NCI-H1092 (cell line): ENCODE data around the gene GRID1.
"Not testable (repeated sequence)": the region's sequence is repeated elsewhere in the genome, so short reads cannot be mapped to it uniquely, and the experiment has no call there.

ENCODE experiments used
- DNase-seq: peaks from one replicate; lab custom pipeline; 2025; lab: John Stamatoyannopoulos, UW

Gene GRID1

DNA sequence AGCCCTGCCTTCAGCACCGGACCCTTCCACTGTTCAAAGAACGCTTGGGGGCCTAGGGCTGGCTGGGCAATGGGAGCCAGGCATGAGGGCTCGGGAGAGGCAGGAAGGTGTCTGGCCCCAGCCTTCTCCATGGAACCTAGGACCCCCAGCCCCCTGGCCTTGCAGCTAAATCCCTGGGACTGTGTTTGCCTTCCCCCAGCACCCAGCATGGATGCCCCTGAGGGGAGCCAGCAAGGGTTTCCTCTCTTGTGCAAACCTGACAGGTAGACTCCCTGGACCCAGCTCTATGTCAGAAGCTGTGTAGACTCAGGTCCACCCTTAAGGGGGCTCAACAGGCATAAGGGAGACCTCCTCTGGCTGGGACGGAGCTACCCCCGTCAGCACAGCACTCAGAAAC, 288.0 kb downstream of the GRID1 start:
- no peak for DNase-seq

DNA sequence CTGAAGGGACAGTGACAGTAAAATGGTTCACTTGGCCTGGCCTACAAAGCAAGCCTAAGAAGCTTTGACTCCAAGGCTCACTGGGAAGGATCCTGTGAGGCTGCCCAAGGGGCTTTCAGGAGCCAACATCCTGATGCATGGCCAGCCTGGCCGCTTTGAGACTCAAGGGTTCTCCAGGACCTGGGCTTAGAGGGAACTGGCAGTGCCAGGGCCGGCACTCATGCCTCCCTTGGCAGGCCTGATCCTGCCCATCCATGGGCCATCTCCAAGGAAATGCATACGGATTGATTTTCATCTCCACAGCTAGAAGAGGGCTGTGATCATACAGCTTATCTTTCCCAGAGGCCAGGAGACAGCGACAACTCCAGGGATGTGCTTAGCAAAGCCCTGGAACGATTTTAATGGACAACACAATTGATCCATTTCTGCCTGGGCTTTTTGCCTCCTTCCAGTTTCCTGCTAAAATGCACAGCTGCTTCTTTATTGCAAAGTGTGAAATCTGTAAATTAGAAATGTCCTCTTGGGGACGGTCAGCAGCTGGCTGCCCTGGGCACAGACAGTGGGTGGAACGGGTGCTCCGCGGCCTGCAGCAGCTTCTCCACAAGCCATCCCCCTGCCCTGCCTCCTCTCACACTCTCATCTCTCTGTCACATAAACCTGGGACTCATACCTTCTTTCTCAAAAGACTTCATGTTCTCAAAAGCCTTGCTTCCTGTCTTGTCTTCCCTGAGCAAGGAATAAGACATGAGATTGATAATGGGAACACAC, 288.5 kb downstream of the GRID1 start:
- no peak for DNase-seq

DNA sequence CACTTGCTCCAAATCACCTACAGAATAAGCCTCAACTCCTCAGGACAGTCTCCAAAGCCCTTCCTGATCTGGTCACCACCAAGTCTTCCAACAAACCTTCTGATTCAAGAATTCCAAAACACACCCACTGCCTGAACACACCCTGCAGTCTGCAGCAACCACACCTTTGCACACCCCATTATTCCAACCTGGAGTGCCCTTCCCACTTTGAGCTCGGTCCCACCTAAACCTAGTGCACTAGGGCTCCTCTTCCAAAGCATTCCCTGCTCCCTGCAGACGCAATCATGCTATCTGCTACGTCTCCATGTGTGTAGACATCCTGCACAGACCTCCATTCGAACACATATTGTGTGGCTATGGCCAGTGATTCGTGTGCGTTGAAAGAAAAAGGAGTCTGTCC, 289.3 kb downstream of the GRID1 start:
- DNase-seq: no peak

DNA sequence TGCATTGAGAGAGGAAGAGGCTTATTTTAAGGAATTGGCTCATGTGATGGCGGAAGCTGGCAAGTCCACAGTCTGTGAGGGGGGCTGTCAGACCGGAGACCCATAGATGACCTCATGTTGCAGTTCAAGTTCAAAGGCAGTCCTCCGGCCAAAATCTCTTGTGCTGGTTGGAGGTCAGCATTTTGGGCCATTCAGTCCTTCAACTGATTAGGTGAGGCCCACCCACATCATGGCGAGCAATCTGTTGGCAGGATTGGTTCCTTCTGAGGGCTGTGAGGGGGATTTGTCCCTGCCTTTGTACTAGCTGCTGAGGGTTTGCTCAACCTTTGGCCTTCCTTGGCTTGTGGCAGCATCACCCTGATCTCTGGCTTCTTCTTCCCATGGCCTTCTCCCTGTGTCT, 290.1 kb downstream of the GRID1 start:
- not testable (repeated sequence) for DNase-seq

DNA sequence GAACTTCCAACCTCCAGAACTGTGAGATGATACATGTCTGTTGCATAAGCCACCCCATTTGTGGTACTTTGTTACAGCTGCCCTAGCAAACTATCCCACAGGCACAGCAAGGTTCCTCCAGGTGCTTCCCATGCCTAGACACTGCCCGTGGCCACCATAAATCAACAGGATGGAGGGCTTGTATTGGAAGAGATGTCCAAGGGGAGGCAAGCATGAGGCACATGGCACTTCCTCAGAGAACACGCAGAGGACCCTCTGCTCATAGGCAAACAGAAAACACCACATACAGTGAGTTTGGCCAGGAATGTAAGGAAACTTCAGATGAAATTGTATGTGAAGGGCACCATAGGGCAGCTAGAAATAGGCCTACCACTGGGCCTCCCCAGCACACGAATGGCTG, 291.1 kb downstream of the GRID1 start:
- DNase-seq: no peak

DNA sequence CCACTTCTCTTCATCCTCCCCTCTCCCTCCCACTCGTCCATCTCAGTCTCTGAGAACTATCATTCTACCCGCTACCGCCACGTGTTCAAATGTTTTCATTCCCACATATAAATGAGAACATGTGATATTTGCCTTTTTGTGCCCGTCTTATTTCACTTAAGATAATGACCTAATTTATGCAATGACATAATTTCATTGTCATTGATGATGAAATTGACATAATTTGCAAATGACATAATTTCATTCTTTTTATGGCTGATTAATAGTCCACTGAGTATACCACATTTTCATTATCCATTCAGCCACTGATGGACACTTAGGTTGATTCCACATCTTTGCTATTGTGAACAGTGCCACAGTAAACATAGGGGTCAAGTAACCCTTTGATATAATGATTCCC, 292.3 kb downstream of the GRID1 start:
- no peak for DNase-seq

DNA sequence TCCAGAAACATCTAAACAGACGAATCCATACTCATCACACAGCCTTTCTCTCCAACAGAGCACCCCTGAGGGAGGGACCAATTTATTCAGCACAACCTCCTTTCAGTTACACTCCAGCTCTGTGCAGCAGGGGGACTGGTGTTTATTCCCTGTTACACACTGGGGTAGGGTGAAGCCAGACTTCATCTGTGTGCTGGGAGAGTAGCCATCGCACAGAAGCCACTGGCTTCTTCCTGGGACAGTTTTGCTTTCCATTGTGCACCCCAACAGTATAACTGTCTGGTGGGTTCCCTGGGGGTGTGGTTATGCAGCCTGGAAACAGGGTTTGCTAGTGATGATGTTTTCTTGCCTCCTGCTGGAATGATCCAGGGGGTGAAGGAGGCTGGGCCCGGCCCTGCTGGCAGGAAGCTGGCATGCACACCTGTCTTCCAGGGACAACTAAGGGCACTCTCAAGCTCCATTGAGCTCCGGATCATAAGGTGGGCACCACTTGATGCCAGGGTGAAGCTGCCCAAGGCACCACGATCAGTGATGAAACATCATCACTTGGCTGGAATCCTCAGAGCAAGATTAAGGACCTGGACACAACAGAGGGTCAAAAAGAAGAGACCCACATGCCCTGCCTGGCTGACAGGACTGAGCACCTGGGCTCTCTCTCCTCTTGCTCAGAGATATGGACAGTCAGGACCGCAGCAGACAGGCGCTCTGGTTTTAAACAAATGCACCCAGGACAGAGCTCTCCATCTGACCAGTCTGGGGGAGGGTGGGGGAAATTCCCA, 293.2 kb downstream of the GRID1 start:
- DNase-seq: no peak

DNA sequence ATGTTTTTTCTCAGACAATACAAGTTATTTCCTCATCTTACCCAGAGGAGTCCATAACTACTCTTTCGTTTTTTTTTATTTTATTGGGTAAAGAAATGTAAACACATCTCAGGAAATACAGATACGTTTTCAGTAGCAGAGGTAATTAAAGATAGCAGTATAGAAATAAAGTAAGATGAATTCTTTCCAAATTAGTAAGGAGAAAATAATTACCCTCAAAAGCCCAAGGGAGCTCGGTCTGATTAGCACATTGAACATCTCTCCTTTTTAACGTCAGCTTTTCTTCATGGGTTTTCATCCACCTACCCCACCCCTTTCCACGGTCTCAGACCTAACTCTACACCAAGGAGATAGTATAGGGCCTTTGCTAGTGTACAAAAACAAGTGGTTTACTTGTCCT, 294.2 kb downstream of the GRID1 start:
- no peak for DNase-seq

DNA sequence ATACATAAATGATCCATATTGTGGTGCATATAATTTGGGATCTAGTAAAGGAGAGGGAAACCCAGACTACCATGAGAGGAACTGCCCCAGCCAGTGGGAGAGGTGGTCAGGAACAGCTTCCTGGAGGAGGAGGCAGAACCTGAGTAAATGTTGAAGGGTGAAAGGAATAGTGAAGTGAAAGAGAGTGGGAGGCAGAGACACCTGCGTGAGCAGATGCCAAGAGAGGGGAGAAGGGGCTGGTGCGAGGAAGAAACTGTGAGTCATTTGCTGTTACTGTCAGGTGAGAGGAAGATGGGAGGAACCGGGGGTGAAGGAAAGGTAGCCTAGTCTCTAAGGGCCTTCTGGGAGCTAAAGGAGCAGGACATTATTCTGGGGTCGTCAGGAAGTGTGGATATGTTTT, 294.8 kb downstream of the GRID1 start:
- no peak for DNase-seq

DNA sequence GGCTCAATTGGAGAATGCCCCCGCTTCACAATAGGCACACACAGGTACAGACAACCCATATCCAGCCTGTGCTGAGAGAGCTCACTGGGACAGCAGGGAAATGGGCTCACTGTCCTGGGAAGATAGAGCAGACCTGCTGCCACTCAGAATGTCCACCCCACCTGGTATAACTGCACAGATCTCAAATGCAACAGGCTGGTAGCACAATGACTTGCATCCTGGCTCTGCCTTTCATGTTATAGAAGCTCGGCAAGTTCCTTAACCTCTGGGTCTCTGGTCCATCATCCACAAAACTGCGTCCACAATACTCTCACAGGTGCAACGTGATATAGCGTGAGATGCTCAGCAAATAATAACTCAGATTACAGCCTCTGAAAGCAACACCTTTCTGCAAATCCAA, 295.4 kb downstream of the GRID1 start:
- DNase-seq: no peak

DNA sequence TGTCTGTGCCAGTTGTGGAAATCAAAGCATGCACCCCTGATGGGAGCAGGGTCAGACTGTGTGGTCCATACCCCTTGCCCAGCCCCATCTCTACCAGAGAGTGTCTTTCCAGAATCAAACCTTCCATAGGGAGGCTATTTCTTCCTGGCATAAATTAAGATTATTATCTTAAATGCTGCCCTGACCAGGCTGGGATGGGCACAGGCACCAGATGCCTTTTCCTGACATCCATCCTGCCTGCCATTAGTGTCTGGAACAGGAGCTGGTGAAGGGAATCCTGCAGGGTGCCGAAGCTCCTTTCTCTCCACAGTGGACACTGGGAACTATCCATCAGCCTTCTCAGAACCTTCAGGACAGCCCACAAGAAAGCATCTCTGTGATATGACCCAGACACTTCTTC, 296.3 kb downstream of the GRID1 start:
- no peak for DNase-seq

DNA sequence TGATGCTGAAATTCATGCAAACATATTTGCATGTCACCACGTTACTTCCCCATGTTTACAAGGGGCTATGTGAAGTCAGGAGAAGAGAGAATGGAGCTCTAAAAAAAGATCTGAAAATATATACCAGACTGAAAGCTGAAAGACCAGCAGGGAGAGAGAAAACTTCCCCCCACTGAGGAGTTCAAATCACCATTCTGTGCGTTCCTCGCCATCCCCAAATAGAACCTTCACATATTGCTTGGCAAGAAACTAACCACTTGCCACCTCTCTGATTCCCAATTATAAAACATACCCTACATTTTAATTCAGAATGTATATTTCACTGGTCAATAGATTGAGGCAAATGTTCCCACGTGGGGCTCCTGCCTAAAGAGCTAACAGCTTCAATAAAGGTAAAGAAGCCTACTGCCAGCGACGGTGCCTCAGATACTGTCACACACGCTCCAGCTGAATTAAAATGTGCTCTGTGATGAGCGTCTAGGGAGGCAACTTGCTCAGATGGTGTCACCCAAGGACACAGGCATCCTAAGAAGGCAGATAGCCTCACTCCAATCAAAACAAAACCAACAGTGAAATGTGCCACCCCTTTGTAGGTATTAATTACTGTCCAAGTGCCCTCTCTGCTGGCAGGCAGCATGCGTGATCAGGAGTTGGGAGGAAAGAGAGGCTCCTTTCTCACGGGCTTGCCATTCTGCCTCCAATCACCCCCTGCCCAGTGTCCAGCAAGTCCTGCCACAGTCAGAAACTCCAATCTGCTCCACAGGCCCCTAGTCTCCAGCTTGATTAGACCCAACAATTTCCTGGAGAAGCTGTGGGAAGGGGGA, 298.2 kb downstream of the GRID1 start:
- DNase-seq: no peak

DNA sequence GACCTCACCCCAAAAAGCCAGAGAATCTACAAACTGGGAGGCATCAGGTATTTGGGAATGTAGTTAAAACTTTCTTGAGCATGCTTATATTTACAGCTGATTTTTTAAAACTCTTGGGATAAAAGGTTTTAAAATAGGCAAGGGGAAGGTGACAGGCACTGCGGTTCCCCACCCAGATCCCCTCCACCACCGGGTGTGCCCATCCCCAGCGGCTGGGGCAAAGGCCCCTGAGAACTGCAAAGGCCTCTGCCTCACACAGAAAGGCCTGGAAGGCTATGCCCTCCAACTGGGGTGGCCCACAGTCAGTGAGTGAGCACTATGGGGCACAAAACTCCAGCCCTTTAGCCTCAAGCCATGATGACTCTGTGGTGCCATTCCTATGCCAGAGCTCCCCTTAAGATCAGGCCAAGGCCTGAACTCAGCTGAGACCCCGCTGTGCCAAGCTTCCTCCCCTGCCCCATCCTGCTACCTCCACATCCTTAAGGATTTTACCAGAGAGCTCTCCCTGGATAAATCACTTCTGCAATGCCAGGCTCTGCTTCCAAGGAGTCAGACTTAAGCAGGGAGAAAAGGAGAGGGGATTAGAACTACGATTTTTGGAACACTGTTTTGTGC, 299.1 kb downstream of the GRID1 start:
- no peak for DNase-seq

DNA sequence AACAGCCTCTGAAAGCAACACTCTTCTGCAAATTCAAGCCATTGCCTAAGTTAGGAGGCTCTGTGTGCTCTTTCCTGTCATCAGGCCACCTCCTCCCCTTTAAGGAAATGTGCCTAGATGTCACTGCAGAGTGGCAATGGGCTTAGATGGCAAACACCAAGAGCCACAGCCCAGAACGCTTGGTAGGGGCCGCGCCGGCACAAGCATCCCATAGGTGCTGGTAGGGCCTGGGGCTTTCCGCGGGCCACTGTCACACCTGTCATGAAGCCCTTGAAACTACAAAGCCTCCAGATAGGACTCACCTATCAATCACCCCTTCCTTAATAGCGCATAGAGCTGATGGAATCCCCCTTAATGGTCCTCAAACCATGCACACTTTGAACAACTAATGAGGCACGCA, 299.9 kb downstream of the GRID1 start:
- DNase-seq: no peak

DNA sequence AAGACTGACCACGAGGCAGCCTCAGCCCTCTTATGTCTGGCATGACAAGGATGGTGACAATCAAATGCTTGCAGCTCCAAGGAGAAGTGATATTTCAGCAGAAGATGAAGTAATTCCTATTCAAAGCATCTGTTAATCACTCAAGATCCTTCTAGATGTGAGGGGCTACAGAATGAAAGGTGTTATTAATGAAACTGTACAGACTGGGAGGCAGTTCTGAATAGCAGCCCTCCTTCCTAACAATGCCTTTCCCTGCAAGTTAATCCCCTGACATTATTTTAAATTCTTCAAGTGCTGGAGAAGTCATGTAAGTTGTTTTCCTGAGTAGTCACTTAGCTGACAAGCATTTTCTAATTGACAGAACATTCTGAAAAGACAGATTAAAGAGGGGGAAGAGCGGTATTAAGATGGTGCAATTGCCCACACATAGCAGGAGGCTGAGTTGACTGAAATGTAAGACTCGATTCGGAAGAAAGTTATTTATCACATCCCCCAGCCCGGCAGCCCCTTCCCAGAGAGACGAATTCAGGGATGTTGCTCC, 300.8 kb downstream of the GRID1 start:
- DNase-seq: no peak

DNA sequence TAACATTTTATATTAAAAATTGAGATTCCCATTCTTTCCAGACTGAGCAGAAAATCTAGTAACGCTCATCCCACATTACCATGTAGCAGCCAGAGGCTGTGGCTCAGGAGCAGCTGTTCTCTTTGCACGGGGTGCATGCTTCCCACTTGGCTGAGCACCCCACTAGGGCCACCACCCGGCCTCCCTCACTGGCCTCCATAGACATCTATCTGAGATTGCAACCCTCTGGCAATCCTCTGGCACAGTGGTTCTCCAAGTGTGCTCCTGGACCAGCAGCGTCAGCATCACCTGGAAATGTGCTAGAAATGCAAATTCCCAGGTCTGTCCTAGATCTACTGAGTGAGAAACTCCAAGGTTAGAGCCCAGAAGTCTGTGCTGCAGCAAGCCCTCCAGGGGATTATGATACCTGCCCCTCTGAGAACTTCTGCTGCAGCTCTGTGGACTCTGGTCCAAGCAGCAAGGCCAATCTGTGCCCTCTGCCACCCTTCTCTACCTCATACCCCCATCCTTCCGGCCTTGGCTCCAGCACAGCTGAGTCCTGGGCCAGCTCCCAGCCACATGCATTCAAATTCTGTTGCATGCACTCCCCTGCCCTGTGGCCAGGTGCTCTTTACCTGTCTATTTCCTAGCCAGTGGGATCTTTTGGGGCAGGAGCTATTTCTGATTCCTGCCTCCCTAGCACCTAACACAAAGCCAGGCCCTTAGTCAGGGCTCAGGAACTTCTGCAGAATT, 301.5 kb downstream of the GRID1 start:
- DNase-seq: no peak

DNA sequence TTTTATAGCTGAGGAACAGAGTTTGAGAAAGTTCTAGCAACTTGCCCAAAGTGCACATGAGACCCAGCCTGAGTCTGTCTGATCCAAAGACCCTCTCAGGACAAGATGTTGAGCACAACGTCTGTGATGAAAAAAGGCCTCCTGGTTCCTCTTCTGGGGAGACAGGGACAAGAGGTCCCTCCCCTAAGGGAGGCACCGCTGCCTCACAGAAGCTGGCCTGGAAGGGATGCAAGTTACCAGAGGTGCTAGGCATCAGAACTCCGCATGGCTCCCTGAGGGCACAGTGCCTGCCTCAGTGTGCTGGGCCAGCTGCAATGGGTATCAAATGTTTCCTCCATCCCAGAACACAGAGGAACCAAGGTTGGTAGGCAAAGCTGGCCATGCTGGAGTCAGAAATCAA, 302.4 kb downstream of the GRID1 start:
- DNase-seq: no peak

DNA sequence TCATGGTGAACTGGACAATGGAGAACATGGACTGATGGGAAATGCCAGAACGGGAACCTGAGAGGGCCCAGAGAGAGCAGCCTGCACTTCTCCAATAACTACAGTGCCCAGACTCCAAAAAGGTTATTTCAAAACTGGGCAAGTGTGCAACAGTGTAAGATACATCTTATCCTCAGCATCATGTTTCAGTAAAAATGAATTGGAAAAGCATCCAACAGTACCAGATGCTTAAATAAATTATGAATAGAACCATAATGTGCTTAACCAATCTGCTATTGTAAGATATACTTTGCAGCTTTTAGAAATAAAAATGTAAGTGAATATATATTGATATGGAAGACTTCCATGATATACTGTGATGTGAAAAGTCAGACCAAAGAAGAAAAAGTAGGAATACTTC, 303.3 kb downstream of the GRID1 start:
- DNase-seq: no peak

DNA sequence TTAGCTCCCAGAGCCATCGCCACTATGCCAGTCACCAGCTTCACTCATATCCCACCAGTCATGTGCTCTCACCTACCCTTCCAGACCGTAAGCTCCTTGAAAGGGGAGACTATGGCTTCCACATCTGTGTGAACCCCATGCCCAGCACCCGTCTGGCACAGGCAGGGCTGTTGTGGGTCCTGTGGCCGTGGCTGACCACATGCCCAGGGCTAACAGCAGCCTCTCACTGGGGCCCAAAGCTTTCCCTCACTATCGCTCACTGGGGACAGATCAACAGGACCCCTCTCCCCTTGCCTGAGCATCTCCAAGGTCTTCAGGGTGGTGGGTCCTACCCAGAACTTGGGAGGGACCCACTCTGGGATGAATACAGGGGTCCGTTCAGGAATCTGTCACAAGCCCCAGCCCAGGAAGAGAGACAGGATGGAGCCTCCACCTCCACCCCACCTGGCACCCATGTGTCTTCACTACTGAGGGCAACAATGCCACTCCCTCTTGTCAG, 303.9 kb downstream of the GRID1 start:
- DNase-seq: no peak

DNA sequence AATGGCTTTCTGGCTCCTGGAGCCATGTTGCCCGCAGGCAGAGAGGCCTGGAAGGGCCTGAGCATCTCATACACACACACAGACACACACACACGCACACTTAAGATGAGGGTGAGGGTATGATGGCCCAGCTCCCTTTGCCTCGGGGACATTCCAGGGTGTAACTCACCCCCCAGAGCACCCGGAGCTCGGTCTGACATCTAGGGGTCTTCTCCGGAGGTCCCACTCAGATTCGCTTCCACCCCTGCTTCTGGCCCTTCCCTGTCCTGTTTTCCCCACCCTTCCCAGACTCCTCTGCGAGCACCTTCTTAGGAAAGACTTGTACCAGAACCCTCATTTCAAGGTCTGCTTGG, 304.4 kb downstream of the GRID1 start:
- DNase-seq: no peak
